Amniotic epithelial cell (primary cell): ENCODE measurements around the gene NTHL1.
A peak's percentile ranks its signal among the peaks of the same experiment; 100 is the strongest.

Experiments
- DNase-seq: peaks from one replicate; pipeline ENCODE4 v3.0.0-alpha.2; 2010; ENCODE audit warnings: low read depth

The NTHL1 gene

DNA sequence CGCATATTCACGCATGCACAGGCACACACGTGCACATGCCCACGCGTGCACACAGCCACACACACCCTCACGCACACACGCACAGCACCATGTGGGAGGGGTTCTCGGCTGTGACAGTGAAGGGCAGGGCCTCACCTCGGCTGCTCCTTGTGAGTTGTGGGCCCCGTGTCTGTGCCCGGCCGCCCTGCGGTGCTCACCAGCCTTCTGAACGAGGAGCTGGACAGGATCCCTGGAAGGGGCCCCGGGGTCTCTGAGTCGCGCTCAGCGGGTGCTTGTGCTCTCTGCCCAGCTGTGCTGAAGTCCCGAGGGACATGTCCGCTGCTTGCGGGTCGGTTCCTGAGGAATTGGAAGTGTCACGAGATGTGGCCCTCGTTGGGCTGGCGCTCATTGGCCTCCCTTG is 16.2 kb upstream of the NTHL1 start:
- no peak for DNase-seq

GRCh38 chr16:2062801-2063200 is 15.2 kb upstream of the NTHL1 start:
- no peak for DNase-seq

DNA sequence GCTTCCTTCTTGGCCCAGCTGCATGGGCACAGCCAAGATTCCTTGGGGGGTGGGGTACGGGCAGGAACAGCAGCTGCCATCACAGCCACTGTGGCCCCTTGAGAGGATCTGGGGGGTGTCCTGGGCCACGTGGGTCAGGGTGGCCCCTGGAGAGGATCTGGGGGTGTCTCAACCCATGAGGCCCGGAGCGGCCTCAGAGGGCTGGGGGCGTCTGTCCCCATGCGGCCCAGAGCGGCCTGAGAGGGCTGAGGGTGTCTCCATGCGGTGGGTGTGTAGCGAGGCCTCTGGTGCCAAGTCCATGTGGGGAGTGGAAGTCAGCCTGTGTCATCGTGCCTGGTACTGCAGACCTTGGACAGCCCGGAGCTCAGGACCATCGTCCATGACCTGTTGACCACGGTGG is 13.9 kb upstream of the NTHL1 start:
- no peak for DNase-seq

- DNase-seq: no peak
These were observed 13.4 kb upstream of the NTHL1 start for GRCh38 chr16:2061023-2061422.

GRCh38 chr16:2060346-2060745 is 12.7 kb upstream of the NTHL1 start:
- no peak for DNase-seq

GRCh38 chr16:2058872-2059271 is 11.2 kb upstream of the NTHL1 start:
- peak; percentile 36 for DNase-seq

DNA sequence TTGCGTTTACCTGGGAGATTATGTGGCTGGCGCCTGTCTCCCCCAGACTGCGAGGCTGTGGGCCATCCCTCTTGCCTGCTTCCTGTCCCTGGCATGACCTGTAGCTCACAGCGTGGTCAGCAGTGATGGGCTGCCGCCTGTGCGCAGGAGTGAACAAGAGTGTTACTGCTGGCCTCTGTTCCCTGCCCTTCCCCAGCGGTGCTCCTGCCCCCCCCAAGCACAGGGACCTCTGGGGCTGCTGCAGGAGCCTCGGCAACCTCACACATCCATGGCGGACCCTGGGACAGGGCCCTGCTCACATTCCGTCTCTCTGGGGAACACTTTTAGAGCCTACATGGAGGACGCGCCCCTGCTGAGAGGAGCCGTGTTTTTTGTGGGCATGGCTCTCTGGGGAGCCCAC is 10.8 kb upstream of the NTHL1 start:
- DNase-seq: no peak

DNA sequence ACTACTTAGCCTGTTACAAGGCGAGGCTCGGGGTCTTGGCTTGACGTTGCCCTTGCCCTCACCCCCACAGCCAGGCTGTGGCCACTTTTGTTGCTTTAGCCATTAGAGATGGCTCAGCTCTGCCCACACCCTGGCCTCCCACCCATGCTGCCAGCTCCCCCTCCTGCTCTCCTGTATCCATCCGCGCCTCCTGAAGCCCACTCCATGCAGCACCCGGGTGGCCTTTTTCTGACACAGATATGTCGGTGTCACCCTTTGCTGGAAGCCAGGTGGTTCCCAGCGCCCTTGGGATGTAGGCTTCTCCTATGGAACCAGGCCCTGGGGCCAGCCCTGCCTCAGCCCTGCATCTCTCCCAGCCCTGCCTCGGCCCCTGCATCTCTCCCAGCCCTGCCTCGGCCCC is 9.8 kb upstream of the NTHL1 start:
- DNase-seq: no peak

DNA sequence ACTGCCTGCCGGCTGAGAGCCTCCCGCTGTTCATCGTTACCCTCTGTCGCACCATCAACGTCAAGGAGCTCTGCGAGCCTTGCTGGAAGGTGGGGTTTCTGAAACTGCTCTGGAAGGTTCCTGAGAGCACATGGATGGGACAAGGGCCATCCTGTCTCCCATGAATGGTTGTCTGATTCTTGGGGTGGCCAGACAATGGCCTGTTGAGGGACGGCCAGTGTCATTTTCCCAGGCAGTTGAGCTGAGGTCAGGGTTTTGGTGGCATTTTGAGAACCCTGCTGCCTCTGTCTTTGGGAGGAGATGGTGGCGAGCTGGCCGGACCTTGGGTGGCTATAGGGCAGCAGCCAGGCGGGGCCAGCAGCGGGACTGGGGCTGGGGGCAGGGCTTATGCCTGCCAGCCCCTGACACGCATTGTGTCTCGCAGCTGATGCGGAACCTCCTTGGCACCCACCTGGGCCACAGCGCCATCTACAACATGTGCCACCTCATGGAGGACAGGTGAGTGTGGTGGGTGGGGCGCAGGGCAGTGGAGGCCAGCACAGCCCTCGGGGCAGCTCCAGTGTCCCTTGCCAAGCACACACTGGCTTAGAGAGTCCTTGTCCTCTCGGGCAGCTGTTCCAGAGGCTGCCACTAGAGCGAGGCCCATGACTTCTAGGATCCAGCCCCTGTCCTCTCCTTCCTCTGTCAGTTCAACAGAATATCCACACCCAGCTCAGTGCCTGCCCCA is 9.2 kb upstream of the NTHL1 start:
- no peak for DNase-seq

- DNase-seq: no peak
These were observed 8.4 kb upstream of the NTHL1 start for GRCh38 chr16:2056077-2056476.

DNA sequence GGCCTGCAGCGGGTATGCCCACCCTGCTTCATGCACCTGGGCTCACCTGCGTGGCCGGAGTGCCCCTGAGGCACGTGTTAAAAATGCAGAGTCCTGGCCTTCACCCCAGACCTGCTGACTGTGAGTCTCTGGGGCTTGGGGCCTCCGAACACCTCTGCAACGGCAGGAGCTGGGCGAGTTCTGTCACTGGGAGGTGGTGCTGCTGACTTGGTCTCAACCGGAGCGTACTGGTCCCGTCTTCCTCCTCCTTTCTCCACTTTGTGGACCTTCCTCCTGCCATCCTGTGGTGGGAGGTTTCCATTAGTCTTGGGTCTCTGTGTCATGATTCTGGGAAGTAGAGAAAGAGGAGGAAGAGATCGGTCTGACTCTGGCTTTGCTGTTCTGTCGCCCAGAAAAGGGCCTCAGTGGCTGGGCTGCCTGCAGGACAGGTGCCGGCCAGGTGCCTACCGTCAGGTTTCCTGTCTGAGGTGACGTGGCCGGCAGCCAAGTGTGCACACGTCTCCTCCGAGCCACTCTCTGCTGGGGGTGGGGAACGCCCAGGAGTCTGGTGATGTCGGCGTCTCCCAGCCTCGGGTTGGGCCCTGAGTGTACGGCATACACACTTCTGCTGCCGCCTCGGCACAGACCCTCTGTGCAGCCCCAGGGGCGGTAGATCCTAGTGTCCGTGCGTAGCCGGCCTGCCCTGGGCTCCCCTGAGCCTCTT is 7.1 kb upstream of the NTHL1 start:
- no peak for DNase-seq

GRCh38 chr16:2053897-2054296 is 6.3 kb upstream of the NTHL1 start:
- no peak for DNase-seq

DNA sequence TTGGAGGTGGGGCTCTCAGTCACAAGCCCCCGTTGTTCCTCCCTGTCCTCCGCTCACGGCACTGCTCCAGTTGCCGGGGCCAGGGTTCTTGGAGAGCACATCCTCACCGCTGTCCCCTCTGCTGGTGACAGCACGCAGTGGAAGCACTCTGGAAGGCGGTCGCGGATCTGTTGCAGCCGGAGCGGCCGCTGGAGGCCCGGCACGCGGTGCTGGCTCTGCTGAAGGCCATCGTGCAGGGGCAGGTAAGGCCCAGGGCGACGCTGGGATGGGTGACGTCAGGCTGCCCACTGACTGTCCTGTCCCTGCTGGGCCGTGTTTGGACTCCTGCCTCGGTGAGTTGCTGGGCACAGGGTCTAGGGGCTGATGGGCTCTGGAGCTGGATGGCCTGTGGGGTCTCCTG is 5.6 kb upstream of the NTHL1 start:
- no peak for DNase-seq

- DNase-seq: no peak
These were observed 496 bp upstream of the NTHL1 start for GRCh38 chr16:2048116-2048543.

DNA sequence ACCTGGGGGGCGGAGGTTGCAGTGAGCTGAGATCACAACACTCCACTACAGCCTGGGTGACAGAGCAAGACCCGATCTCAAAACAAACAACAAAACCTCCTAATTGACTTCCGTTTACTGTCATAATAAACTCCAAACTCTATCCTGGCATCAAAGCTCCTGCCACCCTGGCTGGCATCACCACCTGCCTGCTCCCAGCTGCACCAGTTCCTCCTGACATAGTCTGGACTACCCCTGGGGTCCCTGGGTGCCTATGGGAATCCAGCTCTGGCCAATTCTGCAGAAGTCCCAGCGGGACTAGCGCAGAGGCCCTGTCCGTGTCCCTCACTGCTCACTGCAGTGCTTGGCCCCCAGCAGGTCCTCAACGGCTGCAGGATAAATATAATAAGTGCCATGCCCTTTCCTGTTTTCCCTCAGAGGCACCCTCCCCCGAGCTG is 723 bp downstream of the NTHL1 start:
- no peak for DNase-seq

DNA sequence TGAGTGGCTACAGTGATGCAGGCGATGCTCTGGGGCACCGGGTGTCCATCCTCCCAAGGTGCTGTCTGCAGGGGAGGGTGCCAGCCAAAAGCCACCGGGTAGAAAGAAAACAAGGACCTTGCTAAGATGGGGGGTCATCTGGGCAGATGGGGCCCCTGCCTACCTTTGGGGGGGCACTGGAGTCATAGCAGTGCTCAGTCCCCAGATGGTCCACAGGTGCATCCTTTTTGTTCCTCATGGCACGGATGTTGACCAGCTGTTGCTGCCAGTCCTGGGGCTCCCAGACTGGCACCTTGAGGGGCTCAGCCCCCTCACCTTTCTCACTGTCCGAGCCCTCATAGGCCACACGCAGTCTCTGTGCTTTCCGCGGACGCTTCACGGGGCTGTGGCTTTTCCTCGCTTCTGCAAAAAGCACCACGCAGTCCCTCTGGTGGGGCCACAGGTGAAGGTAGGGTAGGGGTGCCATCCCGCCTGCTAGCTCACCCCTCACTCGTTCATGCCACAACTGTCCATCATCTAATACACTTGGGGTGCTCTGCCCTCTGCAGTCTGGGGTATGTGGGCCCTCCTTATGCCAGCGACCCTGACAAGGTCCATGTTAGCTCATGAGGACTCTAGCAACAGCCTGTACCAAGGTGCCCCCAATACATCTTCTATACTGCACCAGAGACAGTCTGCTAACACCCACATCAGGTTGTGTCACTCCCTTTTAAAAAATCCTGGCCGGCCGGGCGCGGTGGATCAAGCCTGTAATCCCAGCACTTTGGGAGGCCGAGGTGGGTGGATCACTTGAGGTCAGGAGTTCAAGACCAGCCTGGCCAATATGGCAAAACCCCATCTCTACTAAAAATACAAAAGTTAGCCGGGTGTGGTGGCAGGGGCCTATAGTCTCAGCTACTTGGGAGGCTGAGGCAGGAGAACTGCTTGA is 1.4 kb downstream of the NTHL1 start:
- DNase-seq: no peak

DNA sequence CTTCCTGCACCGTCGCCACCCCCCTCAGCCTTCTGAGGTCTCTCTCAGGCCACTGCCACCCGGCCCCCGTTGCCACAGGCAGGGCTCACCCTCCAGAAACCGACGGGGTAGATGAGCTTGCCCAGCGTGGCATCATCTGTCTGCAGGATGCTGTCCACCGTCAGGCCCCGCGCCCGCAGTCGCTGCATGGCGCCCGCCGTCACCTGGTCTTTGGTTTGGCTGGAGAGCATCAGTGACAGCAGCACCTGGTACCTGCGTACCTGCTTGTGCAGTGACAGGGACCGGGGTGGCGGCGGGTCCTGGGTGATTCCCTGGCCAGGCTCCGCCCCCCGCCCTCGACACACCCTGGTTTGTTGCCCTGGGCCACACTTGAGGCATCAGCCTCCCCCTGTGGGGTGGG is 3.1 kb downstream of the NTHL1 start:
- no peak for DNase-seq

GRCh38 chr16:2043667-2044451 is 3.8 kb downstream of the NTHL1 start:
- DNase-seq: no peak

- no peak for DNase-seq
These were observed 4.5 kb downstream of the NTHL1 start for GRCh38 chr16:2042986-2043666.

- DNase-seq: no peak
These were observed 5.3 kb downstream of the NTHL1 start for GRCh38 chr16:2042171-2042985.
